HL-60/S4 (cell line): ENCODE results near the gene SYNPO.

ENCODE experiments used
- in situ Hi-C: fragments of 300-500 bp; cut with MboI; formaldehyde crosslinking; loops from 2 replicates; pipeline ENCODE4 v1.14.3; 2022; ENCODE audit warnings: low sequenced_read_pairs

Gene SYNPO

DNA sequence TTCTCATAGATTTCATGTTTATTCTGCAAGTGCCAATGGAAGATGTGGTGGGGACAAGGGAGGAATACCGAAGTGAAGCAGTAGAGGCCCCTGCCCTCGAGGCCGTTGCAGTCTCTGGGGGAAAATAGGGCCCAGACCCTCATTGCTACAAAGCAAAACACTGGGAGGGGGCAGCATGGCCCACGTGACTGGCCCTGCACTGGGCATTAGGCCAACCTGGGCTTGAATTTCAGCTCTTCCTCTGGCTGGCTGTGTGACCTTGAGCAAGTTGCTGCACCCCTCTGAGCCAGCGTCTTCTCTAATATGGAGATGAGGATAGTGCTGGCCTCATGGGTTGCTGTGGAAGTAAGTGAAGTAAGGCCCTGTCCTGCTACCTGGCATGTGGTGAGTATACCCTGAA lies 709 bp upstream of the SYNPO start:
- in situ Hi-C loops = no loop called here

DNA sequence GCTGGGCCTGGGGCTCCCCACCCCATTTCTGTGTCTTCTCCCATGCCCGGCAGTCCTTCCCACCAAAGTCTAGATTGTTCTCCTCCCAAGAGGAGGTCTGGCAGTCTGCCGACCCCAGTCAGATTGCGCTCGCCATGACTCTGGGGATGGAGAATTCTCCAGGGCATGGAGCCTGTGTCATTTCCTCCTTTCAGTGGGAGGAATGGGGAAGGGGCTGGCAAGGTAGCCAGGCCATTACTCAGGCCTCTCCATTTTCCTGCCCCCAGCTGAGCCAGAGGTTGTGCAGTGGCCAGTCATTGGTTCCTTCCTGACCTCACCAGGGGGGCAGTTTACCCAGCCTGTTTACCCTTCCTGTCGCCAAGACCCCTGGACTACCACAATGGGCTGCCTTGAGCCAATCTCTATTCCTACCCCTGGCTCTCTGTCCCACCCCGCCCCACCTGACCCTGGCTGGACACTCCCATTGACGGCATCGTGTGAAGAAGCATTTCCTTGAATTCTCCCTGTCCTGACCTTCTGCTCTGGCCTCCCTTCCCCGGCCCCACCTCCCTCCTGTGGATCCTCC lies 628 bp downstream of the SYNPO start:
- in situ Hi-C loops = no loop called here

DNA sequence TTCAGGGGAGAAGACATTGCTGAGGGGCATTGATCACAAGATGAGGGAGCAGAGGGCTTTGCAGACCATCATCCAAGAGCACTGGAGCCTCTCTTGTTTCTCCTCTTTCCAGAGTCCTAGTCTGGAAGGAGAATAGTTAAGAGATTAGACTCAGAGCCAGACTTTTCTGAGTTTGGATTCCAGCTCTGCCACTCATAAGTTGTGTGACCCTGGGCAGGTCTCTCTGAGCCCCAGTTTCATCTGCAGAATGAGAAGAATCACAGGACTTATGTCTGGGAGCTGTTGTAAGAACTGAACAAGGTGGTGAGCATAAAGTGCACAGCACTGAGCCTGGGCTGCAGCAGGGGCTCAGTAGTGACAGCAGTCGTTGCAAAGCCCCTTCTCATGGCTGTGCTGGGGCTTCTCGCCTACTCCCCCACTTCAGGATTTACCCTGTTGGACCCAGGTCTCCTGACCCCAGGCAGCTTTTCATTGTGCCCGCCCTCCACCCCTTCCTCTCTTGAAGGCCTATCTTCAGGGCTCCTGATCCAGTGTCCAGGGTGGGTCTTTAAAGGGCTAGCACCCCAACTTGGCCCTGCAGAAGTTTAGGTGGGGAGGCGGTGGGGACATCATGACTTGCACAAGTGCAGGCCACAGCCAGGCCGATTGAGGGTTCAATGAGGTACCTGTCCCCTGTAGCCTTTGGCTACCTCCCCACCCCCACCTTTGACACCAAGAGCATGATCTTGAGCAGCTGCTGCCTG lies 1.5 kb downstream of the SYNPO start:
- in situ Hi-C loops = no loop called here

DNA sequence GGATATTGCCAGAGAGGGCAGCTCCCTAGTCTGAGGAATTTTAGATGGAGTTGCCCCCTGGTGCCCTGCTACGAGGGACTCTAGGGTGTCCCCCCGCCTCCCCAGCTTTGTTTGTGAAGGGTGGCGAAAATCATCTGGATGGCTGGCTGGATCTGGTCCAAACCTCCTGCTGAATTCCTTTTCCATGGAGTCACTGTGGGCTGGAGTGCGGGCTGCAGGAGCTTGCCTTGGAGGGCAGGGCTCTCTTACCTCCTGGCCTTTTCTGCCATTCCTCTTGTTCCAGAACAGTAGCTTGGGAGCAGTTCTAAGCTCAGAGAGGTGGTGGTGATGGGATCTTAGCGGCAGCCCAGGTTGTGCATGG lies 2.1 kb downstream of the SYNPO start:
- in situ Hi-C loops = no loop called here

GRCh38 chr5:150642991-150643710 lies 2.7 kb downstream of the SYNPO start:
- in situ Hi-C loops = no loop called here

DNA sequence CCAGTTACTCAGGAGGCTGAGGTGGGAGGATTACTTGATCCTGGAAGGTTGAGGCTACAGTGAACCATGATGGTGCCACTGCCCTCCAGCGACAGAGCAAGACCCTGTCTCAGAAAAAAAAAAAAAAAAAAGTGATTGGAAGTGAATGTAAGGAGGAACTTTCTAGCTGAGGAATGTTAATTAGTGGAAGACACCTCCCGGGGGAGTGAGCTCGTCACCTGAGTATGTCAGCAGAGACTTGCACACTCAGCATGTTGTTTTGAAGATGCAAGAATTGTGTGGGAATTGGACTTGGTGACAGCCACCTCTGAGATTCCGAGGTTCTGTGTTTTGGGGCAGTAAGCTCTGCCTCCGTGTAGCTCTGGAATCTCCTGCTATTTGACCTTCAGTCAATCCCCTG lies 3.6 kb downstream of the SYNPO start:
- in situ Hi-C loops = no loop called here

DNA sequence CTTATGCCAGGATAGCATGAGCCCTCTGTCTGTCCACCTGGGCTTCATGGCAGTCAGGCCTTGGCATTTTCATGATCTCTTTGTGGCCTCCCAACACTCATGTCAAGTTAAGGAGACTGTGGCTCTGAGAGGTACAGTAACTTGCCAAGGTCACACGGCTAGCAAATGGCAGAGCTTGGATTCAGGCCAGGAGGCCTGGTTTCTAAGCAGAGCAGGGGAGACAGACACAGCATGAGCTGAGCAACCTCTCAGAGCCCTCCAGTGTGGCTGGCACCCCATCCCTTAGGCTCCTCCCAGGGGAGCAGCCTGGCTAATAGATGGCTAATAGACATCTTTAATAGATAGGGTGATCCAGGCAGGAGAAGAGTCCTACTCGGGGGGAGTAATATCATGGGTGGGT lies 4.1 kb downstream of the SYNPO start:
- in situ Hi-C loops = no loop called here

DNA sequence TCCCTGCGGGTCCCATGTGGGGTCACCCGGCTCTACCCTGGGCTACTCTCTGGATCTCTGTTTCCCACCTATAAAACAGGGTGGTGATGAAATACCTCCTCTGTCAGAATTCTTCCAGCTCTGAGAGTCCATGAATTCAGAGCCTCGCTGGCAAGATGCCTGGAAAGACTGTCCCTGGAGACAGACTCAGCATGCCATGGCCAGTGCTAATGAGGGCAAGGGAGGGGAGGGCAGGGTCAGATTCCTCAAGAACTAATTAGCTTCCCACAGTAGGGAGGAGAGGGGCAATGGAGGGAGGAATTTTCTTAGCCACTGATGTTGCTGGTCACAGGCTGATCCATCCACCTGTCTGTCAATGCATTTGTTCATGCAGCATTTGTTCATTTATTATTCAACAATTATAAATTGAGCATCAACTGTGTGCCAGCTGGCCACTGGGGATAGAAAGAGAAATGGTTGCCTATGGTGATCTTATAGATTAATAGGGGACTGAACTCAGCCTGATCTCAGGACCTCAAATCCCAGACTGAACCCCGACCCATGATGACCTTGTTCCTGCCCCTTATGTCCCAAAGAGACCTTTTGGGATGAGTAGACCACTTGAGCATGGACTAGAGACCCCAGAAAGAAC lies 4.7 kb downstream of the SYNPO start:
- in situ Hi-C loops = no loop called here

- in situ Hi-C loops = no loop called here
These were observed 7.1 kb downstream of the SYNPO start for GRCh38 chr5:150647275-150648251.

DNA sequence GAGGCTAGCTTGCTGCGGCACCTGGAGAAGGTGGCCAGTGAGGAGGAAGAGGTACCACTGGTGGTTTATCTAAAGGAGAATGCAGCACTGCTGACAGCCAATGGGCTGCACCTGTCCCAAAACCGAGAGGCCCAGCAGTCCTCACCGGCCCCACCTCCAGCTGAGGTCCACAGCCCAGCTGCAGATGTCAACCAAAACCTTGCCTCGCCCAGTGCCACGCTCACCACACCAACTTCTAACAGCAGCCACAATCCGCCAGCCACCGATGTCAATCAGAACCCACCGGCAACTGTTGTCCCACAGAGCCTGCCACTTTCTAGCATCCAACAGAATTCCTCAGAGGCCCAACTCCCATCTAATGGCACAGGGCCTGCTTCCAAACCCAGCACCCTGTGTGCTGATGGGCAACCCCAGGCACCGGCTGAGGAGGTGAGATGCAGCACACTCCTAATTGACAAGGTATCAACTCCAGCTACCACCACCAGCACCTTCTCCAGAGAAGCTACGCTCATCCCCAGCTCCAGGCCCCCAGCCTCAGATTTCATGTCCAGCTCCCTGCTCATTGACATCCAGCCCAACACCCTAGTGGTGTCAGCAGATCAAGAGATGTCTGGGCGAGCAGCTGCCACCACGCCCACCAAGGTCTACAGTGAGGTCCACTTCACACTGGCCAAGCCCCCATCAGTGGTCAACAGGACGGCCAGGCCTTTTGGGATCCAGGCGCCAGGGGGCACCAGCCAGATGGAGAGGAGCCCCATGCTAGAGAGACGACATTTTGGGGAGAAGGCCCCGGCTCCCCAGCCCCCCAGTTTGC lies 8.0 kb downstream of the SYNPO start:
- in situ Hi-C loops = no loop called here

GRCh38 chr5:150649108-150650020 lies 8.9 kb downstream of the SYNPO start:
- in situ Hi-C loops = loop anchor here (5.0 to 10.0 kb wide), 2 partner anchors 87 to 195 kb away; no protein-coding TSS in a partner anchor

DNA sequence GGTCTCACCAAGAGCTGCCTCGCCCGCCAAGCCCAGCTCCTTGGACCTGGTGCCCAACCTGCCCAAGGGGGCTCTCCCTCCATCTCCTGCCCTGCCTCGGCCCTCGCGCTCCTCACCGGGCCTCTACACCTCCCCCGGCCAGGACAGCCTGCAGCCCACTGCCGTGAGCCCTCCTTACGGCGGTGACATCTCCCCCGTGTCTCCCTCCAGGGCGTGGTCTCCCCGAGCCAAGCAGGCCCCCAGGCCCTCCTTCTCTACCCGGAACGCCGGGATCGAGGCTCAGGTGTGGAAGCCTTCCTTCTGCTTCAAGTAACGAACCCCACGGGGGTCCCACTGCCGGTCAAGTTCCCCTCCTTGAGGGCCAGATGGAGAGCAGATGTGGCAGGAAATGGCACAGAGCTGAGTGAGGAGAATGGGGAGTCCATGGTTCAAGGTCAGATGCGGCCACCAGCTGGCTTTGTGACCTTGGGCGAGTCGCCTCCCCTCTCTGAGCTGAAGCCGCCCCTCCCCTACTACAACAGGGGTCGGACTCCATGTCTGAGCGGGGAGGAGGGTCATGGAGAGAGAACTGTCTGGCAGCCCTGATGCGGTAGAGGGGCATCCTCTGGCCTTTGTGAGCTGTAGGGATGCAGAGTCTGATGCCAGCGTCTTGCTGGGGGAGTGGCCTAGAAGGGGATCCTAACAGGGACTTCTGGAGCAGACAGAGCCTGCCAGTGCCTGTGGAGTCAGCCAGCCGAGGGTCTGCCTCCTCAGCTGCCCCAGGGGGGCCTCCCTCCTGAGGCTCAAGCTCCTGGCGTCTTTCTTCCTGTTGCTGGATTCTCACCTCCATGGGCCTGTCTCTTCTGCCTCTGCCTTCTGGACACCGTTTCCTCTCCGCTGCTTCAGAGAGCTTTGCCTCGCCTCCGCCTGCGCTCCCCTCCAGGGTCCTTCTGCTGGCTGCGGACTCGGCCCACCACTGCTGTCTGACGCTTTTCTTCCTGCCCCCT lies 9.9 kb downstream of the SYNPO start:
- in situ Hi-C loops = loop anchor here (5.0 to 10.0 kb wide), 2 partner anchors 88 to 196 kb away; no protein-coding TSS in a partner anchor

DNA sequence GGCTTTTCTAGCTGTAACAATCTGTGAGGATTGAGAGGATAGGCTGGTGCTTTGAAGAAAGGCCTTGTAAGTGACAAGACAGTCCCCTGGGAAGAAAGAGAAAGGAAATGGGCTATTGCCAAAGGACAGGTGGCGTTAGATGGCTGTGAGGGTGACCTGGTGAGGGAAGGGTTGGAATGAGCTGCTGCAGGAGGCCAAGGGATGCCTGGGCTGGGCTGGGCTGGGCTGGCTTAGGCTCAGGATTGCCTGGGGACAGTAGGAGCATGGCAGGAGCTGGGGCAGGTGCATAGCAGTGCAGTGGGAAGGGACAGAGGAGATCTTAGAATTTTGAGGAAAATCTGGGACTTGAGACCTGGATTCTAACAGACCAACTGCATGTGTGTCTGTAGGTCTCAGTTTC lies 10.9 kb downstream of the SYNPO start:
- in situ Hi-C loops = loop anchor here (5.0 to 10.0 kb wide), 2 partner anchors 89 to 197 kb away; no protein-coding TSS in a partner anchor

DNA sequence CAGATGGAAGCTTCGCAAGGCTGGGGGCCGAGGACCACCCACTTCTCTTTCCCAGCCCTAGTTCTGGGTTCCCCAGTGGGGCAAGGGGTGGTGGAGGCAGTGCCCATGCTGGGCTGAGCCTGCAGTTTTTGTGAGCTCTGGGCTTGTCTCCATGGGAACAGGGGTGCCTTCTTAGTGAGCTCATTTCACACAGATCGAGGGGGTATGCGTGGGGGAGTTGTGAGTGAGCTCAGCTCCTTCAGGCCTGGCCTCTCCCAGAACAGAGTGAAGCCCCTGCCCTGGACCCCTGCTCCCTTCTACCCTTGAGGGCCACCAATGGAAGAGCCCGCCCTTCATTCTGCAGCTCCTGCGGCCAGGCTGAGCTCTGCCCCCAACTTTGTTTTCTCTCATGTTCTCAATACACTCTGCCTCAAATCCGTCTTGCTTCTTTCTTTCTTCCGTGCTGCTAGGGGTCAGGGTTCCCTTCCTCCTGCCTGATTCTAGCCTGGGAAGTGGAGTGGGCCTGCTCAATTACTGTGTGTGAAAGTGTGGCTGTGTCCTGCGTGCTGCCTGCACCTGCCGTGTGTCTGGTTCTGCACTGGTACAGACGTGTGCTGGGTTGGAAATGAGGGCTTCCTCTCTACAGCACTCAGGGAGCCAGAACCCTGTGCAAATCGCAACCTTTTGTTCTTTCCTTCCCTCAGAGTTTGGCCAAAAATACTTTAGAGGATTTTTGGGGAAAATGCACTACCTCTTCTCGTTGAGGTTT lies 11.6 kb downstream of the SYNPO start:
- in situ Hi-C loops = loop anchor here (5.0 to 10.0 kb wide), 2 partner anchors 90 to 197 kb away; no protein-coding TSS in a partner anchor

GRCh38 chr5:150653145-150653761 lies 12.8 kb downstream of the SYNPO start:
- in situ Hi-C loops = loop anchor here (5.0 to 10.0 kb wide), 2 partner anchors 91 to 198 kb away; no protein-coding TSS in a partner anchor
